Measurements from ENCODE around the gene CST9. TPM values are rescaled to one million over a fixed set of nuclear protein-coding genes. Genes with fewer than 3 reads are reported as not detected.
"Not testable (repeated sequence)": the region's sequence is repeated elsewhere in the genome, so short reads cannot be mapped to it uniquely, and the experiment has no call there.

The CST9 gene
- total RNA-seq, 2 donors from 2014 or later, result not detected

DNA sequence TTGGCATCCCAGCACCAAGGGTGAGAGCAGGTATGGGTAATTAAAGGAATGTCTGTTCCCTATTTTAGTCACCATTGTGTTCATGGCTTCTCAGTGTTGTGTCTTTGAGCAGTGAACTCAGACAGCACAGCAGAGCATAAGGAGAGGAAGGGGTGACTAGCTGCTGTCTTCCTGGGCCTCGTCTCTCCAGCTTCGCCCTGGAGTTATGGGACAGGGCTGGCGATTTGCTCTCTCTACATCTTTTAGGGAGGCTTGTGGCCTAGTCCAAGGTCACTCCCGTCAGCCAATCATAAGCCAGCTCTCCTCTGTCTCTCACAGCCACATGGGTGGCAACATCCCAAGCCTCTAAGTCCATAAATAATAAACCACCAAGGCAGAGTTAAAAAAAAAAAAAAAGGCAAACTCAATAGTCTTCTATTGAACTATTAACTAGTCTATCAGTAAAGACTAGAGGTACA is 24.7 kb upstream of the CST9 start:
- Mint-ChIP-seq H3K27ac (no peak overlapping the region), H3K36me3 (no peaks in the 10 kb centered on the region), H3K9me3 (no peaks in the 10 kb centered on the region)
- no peak for ATAC-seq
- no peak for DNase-seq (ENCODE audit: low spot score in 2 of 2)

DNA sequence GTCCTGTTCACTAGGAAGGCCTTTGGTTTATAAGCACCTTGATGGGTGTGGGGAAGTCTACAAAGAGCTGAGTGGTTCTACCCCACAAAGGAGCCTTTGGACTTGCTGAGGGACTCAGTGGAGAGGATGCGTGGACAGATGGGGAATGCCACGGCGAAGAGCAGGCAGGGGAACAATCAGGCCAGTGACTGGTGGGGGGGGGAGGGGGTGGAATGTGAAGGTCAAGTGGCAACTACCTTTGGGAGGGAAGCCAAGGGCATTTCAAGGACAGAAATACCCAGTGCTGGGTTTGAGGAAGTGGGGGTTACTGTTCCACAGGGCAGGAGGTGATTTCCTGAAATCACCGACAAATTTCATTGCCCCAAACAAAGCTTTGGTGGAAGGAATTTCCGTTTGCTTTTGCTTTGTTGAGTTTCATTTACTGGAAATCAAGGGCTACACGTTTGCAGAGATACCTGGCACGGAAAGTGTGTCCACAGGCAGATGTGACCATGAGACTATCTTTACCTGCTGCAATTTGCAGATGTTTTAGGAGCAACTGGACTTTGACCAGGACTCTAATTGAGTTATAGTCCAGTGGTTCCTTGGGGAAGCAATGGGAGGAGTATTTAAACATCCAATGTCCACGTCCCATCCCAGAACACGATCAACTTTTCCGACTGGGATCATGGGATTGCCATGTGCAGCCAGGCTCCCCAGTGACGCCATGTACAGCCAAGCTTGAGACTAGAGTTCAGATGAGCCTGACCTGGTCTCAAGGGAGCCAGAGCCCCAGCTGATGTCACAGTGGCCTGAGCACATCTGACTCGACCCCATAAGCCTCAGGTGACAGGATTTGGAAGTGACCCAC is 24.1 kb upstream of the CST9 start:
- no peak for ATAC-seq
- Mint-ChIP-seq H3K36me3 (no peaks in the 10 kb centered on the region), H3K9me3 (no peaks in the 10 kb centered on the region), H3K27ac (no peak overlapping the region)
- DNase-seq (ENCODE audit: low spot score in 2 of 2), result no peak

DNA sequence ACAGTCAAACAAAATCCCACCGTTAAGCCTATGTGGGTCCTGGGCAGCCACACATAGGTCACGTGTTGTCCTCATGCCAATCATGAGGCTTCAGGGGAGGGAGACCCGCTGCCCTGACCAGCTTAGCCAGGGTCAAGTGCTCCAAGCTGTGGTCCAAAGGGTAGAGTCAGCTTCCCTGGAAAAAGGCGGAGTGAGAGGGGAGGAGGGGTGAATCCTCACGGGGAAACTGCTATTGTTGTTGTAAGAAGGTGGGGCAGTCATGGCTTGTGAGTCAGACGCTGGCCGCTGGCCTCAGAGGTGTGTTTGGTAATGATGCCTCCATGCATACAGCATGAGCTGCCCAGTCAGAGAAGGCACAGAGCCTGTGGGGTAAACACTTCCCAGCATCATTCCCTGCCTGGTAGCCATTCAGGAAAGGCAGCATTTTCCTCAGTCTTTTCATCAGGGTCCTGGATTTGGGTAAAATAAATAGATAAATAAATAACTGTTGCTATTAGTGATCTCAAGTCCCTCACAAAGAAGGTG is 23.4 kb upstream of the CST9 start:
- no peak for ATAC-seq
- no peaks in the 10 kb centered on the region for H3K36me3 Mint-ChIP-seq
- H3K9me3 Mint-ChIP-seq, result no peaks in the 10 kb centered on the region
- no peak overlapping the region for H3K27ac Mint-ChIP-seq
- no peak for DNase-seq (ENCODE audit: low spot score in 2 of 2)

DNA sequence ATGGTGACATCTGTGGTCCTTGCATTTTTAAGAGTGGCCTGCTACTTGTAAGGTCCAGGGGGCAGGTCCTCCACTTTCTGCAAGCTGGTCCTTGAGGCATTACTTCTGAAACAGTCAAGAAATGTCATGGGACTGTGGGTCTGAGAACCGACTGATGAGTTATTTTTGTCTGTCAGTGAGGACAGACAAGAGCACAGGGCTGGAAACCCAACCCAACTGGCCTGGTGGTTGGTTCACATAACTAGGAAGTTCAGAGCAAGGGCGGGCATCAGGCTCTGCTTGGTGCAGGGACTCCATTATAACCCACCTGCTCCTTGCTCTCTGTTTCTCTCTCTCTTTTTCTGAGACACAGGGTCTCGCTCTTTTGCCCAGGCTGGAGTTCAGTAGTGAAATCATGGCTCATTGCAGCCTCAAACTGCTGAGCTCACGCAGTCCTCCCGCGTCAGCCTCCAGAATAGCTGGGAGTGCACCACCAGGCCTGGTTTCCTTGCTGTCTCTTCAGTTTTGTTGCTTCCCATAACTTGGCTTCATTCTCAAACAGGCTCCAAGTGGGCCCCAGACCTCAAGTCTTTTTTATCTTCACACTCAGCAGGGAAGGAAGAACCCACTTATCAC is 22.8 kb upstream of the CST9 start:
- Mint-ChIP-seq H3K9me3 (no peaks in the 10 kb centered on the region), H3K36me3 (no peaks in the 10 kb centered on the region), H3K27ac (no peak overlapping the region)
- ATAC-seq (no peak), DNase-seq (ENCODE audit: low spot score in 2 of 2) (no peak)

DNA sequence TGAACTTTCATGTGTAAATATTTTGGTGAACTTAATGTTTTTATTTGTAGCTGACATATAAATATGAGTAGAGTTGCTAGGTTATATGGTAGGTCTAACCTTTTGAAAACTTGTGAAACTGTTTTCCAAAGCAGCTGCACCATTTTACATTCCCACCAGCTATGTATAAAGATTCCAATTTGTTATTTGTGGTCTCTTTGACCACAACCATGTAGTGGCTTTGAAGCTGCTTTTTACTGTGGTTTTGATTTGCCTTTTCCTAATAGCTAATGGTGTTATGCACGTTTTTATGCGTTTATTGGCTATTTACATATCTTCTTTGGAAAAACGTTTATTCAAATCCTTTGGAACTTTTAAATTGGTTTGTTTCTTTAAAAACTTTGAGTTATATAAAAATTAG is 21.8 kb upstream of the CST9 start:
- no peak for ATAC-seq
- H3K27ac Mint-ChIP-seq, result no peak overlapping the region
- H3K36me3 Mint-ChIP-seq, result no peaks in the 10 kb centered on the region
- DNase-seq (ENCODE audit: low spot score in 2 of 2), result no peak
- no peaks in the 10 kb centered on the region for H3K9me3 Mint-ChIP-seq

DNA sequence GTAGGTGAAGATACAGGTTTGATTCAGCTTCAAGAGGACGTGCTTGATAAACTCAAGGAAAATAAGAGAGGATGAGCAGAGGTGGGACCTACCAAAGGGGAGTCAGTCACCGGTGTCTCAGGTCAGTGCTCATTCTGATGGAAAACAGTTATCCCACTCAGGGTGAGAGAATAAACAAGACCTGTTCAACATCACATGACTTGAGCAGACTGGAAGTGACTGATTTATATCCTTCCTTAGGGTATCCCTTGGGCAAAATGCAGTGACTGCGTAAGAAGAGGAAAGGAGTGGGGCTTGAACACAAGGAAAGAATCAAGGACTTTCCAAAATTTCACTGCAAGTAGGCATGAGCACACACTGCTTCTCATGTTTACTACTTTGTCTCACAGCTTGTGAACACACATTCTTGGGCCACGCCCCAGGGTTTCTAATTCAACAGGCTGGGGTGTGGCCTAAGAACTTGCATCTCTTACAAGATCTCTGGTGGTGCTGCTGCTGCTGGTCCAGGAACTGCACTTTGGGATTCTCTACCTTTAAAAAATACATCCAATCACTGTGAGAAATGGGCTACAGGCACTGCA is 20.4 kb upstream of the CST9 start:
- Mint-ChIP-seq H3K36me3 (no peaks in the 10 kb centered on the region), H3K27ac (no peak overlapping the region), H3K9me3 (no peaks in the 10 kb centered on the region)
- DNase-seq (ENCODE audit: low spot score in 2 of 2) (no peak), ATAC-seq (no peak)

DNA sequence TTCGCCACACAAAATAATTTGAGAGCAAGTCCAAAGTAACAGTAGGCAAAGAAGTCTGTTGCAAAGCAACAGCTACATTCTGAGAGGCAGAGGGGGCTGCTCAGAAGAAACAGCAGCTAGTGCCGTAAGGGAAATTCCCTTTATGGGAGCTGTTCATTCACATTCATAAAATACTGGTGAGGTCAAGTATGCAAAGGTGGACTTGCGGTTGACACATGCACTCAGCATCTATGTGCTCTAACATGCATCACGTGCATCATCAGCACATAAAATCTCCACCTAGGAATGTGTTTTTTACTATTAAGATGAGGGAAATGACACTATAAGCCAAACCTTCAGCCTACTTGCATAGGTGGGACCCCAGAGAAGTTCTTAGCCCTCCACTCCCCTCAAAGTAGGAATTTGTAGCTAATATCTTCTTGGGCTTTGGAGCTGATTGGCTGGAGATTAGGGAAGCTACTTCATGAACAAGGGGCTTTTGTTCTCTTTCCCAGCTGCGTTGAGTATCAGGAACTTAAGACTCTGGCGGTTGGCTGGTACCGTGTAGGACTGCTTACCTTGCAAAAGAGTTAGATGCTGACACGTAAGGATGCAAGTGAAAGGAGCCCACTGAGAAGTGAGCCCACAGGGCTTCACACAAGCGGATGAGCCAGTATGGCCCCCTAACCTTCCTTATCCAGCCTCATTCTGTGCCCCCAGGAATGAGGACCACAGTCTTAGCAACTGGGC is 19.7 kb upstream of the CST9 start:
- no peaks in the 10 kb centered on the region for H3K9me3 Mint-ChIP-seq
- H3K27ac Mint-ChIP-seq, result no peak overlapping the region
- ATAC-seq (no peak), DNase-seq (ENCODE audit: low spot score in 2 of 2) (no peak)
- H3K36me3 Mint-ChIP-seq, result no peaks in the 10 kb centered on the region

DNA sequence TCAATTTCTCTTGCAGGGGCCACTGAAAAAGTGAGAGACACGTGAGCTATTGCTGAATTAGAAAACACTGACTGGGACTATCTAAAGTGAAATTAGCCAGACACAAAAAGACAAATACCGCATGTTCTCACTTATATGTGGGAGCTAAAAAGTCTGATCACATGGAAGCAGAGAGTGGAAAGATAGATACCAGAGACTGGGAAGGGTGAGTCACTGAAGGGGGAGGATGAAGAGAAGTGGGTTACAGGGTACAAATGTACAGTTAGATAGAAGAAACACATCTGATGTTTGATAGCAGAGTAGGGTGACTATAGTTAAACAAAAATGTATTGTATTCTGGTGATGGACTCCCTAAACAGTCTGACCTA is 18.6 kb upstream of the CST9 start:
- Mint-ChIP-seq H3K27ac (no peak overlapping the region), H3K9me3 (no peaks in the 10 kb centered on the region), H3K36me3 (no peaks in the 10 kb centered on the region)
- no peak for DNase-seq (ENCODE audit: low spot score in 2 of 2)
- no peak for ATAC-seq

DNA sequence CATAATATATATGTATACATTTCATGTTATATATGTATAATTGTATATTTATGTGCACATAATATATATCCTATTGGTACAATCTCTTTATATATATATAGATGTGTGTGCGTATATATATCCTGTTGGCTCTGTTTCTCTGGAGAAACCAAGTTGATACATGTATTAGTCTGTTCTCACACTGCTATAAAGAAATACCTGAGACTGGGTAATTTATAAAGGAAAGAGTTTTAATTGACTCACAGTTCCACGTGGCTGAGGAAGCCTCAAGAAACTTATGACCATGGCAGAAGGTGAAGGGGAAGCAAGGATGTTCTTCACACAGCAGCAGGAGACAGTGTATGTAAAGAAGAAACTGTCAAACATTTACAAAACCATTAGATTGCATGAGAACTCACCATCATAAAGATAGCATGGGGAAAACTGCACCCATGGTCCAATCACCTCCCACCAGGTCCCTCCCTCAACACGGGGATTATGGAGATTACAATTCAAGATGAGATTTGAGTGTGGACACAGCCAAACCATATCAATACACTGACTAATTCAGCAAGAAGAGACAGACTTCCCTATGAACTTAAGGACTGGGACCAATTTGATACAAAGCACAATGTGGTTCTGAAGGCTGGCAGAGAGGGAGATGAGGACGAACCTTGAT is 18.1 kb upstream of the CST9 start:
- ATAC-seq (no peak), DNase-seq (ENCODE audit: low spot score in 2 of 2) (no peak)
- Mint-ChIP-seq H3K9me3 (no peaks in the 10 kb centered on the region), H3K27ac (no peak overlapping the region), H3K36me3 (no peaks in the 10 kb centered on the region)

DNA sequence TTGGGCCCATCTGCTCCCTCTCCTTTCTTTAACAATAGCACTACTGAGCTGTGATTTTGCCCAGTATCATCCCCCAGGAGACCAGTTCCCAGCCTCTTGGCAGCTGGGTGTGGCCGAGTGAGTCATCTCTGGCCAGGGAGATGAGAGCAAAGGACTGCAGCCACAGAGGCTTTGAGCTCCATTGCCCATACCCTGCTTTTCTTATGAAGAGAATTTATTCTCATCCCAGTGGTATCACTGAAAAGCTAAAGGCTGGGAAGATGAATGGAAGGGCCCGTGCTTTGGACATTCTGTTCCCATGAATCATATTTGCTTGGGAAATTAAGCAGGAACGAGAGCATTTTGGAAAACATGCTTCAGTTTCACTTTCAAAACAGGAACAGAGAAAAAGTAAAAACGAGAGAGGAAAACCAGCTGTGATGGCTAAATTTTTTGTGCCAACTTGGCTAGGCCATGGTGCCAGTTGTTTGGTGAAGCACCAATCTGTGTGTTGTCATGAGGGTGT is 17.2 kb upstream of the CST9 start:
- no peak for ATAC-seq
- no peak for DNase-seq (ENCODE audit: low spot score in 2 of 2)
- no peaks in the 10 kb centered on the region for H3K36me3 Mint-ChIP-seq
- no peak overlapping the region for H3K27ac Mint-ChIP-seq
- H3K9me3 Mint-ChIP-seq, result no peaks in the 10 kb centered on the region

DNA sequence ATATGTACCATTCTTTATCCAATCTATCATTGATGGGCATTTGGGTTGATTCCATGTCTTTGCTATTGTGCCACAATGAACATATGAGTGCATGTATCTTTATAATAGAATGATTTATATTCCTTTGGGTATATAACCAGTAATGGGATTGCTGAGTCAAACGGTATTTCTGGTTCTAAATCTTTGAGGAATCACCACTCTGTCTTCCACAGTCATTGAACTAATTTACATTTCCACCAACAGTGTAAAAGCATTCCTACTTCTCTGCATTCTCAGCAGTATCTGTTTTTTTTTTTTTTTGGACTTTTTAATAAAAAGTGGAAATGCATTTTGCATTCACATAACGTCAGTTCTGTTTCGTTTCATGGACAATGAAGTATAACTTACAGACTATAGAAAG is 16.7 kb upstream of the CST9 start:
- not testable (repeated sequence) for H3K36me3 Mint-ChIP-seq; H3K9me3 Mint-ChIP-seq; DNase-seq (ENCODE audit: low spot score in 2 of 2); H3K27ac Mint-ChIP-seq; ATAC-seq

DNA sequence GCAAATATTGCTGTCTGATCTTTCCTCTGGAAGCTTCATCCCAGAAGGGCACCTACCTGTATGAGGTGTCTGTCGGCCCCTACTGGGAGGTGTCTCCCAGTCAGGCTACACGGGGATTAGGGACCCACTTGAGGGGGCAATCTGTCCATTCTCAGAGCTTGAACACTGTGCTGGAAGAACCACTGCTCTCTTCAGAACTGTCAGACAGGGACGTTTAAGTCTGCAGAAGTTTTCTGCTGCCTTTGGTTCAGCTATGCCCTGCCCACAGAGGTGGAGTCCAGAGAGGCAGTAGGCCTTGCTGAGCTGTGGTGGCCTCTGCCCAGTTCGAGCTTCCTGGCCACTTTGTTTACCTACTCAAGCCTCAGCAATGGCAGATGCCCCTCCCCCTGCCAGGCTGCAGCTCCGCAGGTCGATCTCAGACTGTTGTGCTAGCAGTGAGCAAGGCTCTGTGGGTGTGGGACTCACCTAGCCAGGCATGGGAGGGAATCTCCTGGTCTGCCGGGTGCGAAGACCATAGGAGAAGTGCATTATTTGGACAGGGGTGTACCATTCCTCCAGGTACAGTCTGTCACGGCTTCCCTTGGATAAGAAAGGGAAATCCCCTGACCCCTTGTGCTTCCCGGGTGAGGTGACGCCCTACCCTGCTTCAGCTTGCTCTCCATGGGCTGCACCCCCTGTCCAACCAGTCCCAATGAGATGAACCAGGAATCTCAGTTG is 15.1 kb upstream of the CST9 start:
- H3K9me3 Mint-ChIP-seq; H3K27ac Mint-ChIP-seq; DNase-seq (ENCODE audit: low spot score in 2 of 2); H3K36me3 Mint-ChIP-seq; ATAC-seq: not testable (repeated sequence)

DNA sequence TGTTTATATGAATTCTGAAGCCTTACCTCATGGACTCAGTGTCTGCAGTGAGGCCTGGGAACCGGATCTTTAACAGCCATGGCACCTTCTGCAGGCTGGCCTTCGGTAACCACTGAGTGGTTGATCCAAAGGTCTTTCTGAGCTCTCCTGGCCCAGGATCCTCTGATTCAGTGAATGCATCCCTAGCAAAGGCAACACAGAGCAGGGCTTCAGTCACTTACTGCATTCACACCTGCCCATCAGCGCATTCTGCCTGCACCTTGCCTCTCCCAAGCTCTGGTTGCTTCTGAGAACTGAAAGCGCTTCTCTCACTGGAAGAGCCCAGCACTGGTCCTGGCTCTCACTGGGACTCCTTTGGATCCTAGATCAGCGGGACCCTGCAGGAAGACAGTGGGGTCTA is 8.4 kb upstream of the CST9 start:
- no peak for ATAC-seq

DNA sequence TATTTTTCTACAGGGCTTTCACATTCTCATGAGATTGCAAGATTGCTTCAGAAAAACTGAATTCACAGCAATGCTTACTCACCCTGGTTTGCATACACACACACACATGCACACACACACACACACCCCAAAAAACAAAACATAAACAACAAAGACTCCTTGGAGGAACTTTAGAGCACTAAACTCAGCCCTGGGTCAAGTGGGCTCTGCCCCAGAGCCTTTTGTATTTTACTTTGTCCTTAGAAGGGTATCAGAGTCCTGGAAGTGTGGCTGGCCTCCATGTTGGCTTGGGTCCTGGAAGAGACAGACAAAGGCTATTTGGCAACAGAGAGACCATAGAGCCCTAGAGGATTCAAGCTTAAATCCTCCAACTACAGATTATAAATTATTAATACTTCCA is 8.0 kb upstream of the CST9 start:
- Mint-ChIP-seq H3K36me3 (no peaks in the 10 kb centered on the region), H3K9me3 (no peaks in the 10 kb centered on the region), H3K27ac (no peak overlapping the region)
- DNase-seq (ENCODE audit: low spot score in 2 of 2) (no peak), ATAC-seq (no peak)

More for the DNA sequence above, 8.4 kb upstream of the CST9 start:
- Mint-ChIP-seq H3K36me3 (no peaks in the 10 kb centered on the region), H3K9me3 (no peaks in the 10 kb centered on the region), H3K27ac (no peak overlapping the region)
- no peak for DNase-seq (ENCODE audit: low spot score in 2 of 2)

DNA sequence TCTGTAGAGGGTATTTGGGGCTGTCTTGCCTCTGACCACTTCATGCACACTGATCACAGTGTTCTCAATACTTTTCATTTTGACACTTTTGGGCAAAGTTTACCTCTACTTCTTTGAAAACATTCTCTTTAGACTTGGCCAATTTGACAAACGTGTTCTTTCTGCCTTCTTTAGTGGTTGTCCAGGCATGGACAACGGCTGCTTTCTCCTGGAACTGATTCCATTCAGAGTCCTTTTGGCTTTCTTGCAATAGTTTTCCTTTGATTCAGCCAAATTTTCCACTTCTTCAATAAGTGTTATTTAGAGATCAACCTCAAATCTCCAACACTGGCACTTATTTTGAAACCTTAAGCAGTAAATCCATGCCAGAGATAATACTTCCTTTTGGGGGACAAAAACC is 6.7 kb upstream of the CST9 start:
- Mint-ChIP-seq H3K9me3 (no peaks in the 10 kb centered on the region), H3K27ac (no peak overlapping the region), H3K36me3 (no peaks in the 10 kb centered on the region)
- ATAC-seq, result no peak
- no peak for DNase-seq (ENCODE audit: low spot score in 2 of 2)
